Retinal pigment epithelial cell (primary cell): Measurements from ENCODE around the gene SSR1.

Experiments
- DNase-seq: peaks from one replicate; pipeline ENCODE4 v3.0.0-alpha.2; 2010; ENCODE audit warnings: low read depth
- H3K4me3 ChIP-seq: 2 replicates; pipeline ENCODE4 v1.5.1; 2011; ENCODE audit warnings: mild to moderate bottlenecking, low read length, control low read depth, moderate library complexity
- TF ChIP-seq, protein P1 (sequence below): conservative IDR thresholded peaks from 2 replicates; pipeline ENCODE4 v1.5.1; 2011; ENCODE audit warnings: low read depth, low read length, control low read depth, inconsistent platforms

Gene SSR1

DNA sequence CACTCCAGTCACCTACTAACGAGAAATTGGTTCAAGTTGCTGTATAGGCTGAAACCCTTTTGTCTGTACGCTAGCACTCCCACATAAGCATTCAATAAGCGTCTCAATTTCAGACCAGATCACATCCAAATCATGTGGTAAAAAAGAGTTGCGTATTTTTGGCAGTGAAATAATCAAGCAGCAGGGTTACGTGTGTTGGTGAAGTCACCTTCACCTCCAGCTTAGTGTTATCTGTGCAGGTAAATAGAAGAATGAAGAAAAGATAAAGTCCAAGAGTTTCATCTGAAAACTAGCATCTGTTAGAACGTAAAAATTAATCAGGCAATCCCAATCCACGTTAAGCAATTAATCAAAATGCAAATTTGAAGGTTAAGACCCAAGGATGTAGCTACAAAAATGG, 11.3 kb downstream of the SSR1 start:
- H3K4me3 ChIP-seq: no peak overlapping the region
- TF ChIP-seq, protein P1, sequence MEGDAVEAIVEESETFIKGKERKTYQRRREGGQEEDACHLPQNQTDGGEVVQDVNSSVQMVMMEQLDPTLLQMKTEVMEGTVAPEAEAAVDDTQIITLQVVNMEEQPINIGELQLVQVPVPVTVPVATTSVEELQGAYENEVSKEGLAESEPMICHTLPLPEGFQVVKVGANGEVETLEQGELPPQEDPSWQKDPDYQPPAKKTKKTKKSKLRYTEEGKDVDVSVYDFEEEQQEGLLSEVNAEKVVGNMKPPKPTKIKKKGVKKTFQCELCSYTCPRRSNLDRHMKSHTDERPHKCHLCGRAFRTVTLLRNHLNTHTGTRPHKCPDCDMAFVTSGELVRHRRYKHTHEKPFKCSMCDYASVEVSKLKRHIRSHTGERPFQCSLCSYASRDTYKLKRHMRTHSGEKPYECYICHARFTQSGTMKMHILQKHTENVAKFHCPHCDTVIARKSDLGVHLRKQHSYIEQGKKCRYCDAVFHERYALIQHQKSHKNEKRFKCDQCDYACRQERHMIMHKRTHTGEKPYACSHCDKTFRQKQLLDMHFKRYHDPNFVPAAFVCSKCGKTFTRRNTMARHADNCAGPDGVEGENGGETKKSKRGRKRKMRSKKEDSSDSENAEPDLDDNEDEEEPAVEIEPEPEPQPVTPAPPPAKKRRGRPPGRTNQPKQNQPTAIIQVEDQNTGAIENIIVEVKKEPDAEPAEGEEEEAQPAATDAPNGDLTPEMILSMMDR: no peak
- no peak for DNase-seq

DNA sequence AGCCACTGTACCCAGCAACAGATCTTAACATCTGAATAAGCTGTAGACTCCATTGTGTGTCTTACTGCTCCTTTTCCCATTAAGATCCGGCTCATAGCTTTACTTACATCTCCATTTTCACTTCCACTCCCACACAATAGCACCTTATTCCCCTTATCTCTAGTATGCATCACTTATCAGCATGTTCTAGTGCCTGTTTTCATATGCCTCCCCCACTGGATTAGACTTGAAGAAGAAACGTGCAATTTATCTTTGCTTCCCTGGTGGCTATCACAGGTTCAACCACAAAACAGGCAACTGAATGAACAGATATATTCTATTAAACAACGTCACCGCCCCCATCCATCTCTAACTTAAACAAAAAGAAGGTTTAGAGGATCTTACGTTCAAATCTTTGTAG, 12.1 kb downstream of the SSR1 start:
- H3K4me3 ChIP-seq: no peak overlapping the region
- no peak for DNase-seq
- TF ChIP-seq, protein P1: no peak

DNA sequence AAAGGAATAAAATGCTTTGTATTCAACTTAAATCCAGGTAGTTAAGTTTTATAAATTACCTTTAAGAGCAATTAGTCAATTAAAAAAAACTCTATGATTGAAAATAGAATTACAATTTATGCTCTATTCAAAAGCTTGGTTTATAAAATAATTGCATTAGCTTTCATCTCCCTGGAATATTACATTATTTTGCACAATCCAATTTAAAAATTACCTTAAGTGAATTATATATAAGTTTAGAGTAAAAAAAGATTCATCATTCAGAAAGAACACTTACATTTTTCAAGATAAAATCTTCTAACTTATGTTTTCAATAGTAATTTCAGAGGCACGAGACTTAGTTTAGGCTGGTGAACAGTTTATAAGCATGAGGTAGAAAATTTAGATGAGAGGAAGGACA, 14.9 kb downstream of the SSR1 start:
- no peak for DNase-seq
- TF ChIP-seq, protein P1: no peak
- no peak overlapping the region for H3K4me3 ChIP-seq

DNA sequence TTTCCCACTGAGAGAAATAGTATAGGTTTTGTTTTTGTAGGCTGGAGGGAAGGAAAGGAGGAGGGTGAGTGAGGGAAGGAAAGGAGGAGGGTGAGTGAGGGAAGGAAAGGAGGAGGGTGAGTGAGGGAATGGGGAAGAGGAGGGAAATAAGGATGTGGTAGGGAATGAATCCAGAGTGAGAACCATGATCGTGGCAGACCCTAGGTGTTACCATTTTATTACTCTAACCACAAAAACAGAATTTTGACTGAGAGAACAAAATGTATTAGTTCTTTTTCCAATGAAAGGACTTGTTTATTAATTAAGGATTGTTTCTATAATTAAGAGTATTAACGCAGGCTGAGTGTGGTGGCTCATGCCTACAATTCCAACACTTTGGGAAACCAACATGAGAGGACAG, 16.4 kb downstream of the SSR1 start:
- TF ChIP-seq, protein P1: no peak
- no peak overlapping the region for H3K4me3 ChIP-seq
- no peak for DNase-seq

DNA sequence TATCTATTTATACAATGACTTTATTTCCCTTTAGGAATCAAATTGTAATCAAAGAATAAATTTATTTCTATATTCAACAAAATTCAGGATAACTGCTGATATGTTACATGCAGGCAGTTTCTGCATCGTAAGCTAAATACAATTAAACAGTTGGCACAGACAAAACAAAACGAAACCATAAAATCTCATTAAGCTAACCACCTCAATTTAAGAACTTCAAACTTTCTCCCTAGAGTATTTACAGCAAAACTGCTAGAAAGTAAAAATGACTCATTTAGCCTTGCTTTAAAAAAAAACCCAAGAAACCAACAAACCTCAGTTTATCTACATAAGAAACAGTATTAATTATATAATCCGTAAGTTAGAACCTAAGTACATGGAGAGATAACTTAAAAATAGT, 17.1 kb downstream of the SSR1 start:
- no peak overlapping the region for H3K4me3 ChIP-seq
- TF ChIP-seq, protein P1: no peak
- no peak for DNase-seq

DNA sequence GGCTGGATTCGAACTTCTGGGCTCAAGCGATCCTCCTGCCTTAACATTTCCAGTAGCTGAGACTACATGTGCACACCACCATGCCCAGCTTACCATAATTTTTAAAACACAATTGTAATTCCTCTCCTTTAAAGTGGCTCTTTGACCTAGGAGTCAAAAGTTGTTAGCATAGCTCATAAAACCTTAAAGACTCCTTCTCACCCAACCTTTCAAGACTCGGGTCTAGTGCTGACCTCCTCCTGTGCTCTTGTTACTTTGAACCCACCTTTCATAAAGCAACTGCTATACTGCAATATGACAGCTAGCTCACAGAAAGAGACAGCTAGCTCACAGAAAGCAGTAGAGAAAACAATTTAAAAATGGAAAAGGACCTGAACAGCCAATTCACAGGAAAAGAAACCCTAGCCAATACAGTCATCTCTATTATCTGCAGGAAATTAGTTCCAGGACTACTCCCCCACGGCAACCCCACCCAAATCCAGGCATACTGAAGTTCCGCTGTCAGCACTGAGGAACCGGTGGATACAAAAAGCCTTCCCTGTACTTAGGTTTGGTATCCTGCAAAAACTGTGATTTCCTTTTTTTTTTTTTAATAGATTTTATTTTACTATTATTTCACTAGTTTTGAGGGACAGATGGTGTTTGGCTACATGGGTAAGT, 20.3 kb downstream of the SSR1 start:
- TF ChIP-seq, protein P1: no peak
- DNase-seq: no peak

DNA sequence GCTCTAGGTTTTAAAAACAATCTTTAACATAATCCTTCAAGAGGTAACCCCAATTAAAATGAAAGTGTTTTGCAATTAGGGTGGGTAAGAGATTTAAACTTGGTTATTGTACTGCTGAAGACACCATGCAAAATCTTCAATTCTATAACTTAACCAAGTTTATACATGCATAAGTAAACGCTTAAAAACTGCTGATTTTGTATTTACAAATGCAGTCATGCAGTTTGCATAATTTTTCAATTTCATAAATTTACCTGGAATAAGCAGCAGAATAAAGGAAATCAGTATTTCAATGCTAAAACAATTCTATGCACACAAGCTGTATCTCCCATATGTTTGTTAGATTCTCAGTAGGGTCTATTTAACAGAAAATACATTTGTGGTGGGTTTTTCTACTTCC, 22.9 kb downstream of the SSR1 start:
- TF ChIP-seq, protein P1: no peak

More for the DNA sequence above, 20.3 kb downstream of the SSR1 start:
- no peak overlapping the region for H3K4me3 ChIP-seq

More for the DNA sequence above, 22.9 kb downstream of the SSR1 start:
- DNase-seq: no peak
- no peak overlapping the region for H3K4me3 ChIP-seq
